C4-2B (cell line): ENCODE data around the gene SLC30A2.

Experiments
- CTCF ChIP-seq: fragments of 450-650 bp; conservative IDR thresholded peaks from 2 replicates; pipeline ENCODE4 v1.5.1; 2017; ENCODE audit warnings: mild to moderate bottlenecking
- ZFX ChIP-seq: fragments of 450-650 bp; IDR thresholded peaks from 2 replicates; pipeline ENCODE4 v1.6.1; 2017

- TF ChIP-seq CTCF: no peak
- no peak for TF ChIP-seq ZFX
Measured at GRCh38 chr1:26082020-26082350, 36.1 kb upstream of the SLC30A2 start.
